Trophoblast cell (in vitro differentiated cells and primary cell): ENCODE results near the gene BLM.

Source experiments
- DNase-seq, 2 donors: peaks; one replicate each; pipeline ENCODE4 v3.0.0-alpha.2; 2016
- H2AFZ ChIP-seq: 2 replicates; pipeline ENCODE4 v1.6.1; 2013; ENCODE audit warnings: low read length, moderate library complexity, mild to moderate bottlenecking; ENCODE audit not compliant: insufficient read depth, poor library complexity
- H2AK5ac ChIP-seq: 2 replicates; pipeline ENCODE4 v1.6.1; 2013; ENCODE audit warnings: mild to moderate bottlenecking, low read length
- H2BK120ac ChIP-seq: 2 replicates; pipeline ENCODE4 v1.6.1; 2013; ENCODE audit warnings: low read length, mild to moderate bottlenecking, moderate library complexity; ENCODE audit not compliant: insufficient read depth, poor library complexity
- H2BK12ac ChIP-seq: 2 replicates; pipeline ENCODE4 v1.6.1; 2013; ENCODE audit warnings: mild to moderate bottlenecking, low read length, moderate library complexity
- H2BK5ac ChIP-seq: 2 replicates; pipeline ENCODE4 v1.6.1; 2013; ENCODE audit warnings: low read length, low read depth, moderate library complexity, mild to moderate bottlenecking; ENCODE audit not compliant: poor library complexity
- H3K14ac ChIP-seq: 2 replicates; pipeline ENCODE4 v1.6.1; 2013; ENCODE audit warnings: mild to moderate bottlenecking, low read length
- H3K18ac ChIP-seq: 2 replicates; pipeline ENCODE4 v1.6.1; 2013; ENCODE audit warnings: mild to moderate bottlenecking, low read length
- H3K23ac ChIP-seq: 2 replicates; pipeline ENCODE4 v1.6.1; 2013; ENCODE audit warnings: low read length
- H3K27ac ChIP-seq: 2 replicates; pipeline ENCODE4 v1.5.1; 2013; ENCODE audit warnings: low read depth, mild to moderate bottlenecking, inconsistent platforms, low read length, moderate library complexity
- H3K27me3 ChIP-seq: 2 replicates; pipeline ENCODE4 v1.6.1; 2013; ENCODE audit warnings: inconsistent platforms, mild to moderate bottlenecking, low read length, moderate library complexity; ENCODE audit not compliant: insufficient read depth
- H3K36me3 ChIP-seq, 2 experiments: 1 replicate in 1 of 2; 2 replicates in 1 of 2; pipeline ENCODE4 v1.6.1; 2013; ENCODE audit warnings: low read length in 2 of 2, mild to moderate bottlenecking in 2 of 2, moderate library complexity in 1 of 2; ENCODE audit not compliant: insufficient read depth in 2 of 2, control insufficient read depth in 1 of 2
- H3K4ac ChIP-seq: 2 replicates; pipeline ENCODE4 v1.6.1; 2013; ENCODE audit warnings: low read depth, mild to moderate bottlenecking, low read length, moderate library complexity
- H3K4me1 ChIP-seq, 2 experiments: 1 replicate in 1 of 2; 2 replicates in 1 of 2; pipeline ENCODE4 v1.6.1; 2013; ENCODE audit warnings: low read length in 2 of 2, mild to moderate bottlenecking in 2 of 2, moderate library complexity in 1 of 2; ENCODE audit not compliant: insufficient read depth in 2 of 2, control insufficient read depth in 1 of 2
- H3K4me2 ChIP-seq: 2 replicates; pipeline ENCODE4 v1.6.1; 2013; ENCODE audit warnings: inconsistent platforms, mild to moderate bottlenecking, low read length, moderate library complexity
- H3K4me3 ChIP-seq: 2 replicates; pipeline ENCODE4 v1.5.1; 2013; ENCODE audit warnings: mild to moderate bottlenecking, low read depth, low read length, inconsistent platforms
- H3K79me1 ChIP-seq: one replicate; pipeline ENCODE4 v1.6.1; 2013; ENCODE audit warnings: low read length
- H3K79me2 ChIP-seq: 2 replicates; pipeline ENCODE4 v1.6.1; 2013; ENCODE audit warnings: low read length, mild to moderate bottlenecking; ENCODE audit not compliant: control insufficient read depth, insufficient read depth, poor library complexity
- H3K9ac ChIP-seq: 2 replicates; pipeline ENCODE4 v1.6.1; 2013; ENCODE audit warnings: mild to moderate bottlenecking, low read length
- H3K9me3 ChIP-seq: 2 replicates; pipeline ENCODE4 v1.6.1; 2013; ENCODE audit warnings: low read depth, mild to moderate bottlenecking, control low read depth, inconsistent platforms, low read length; ENCODE audit not compliant: insufficient read depth
- H4K12ac ChIP-seq: 2 replicates; pipeline ENCODE4 v1.6.1; 2013; ENCODE audit warnings: low read depth, mild to moderate bottlenecking, low read length, moderate library complexity
- H4K8ac ChIP-seq: 2 replicates; pipeline ENCODE4 v1.6.1; 2013; ENCODE audit warnings: low read depth, mild to moderate bottlenecking, low read length, moderate library complexity
- H4K91ac ChIP-seq: one replicate; pipeline ENCODE4 v1.6.1; 2013; ENCODE audit warnings: low read depth, mild to moderate bottlenecking, low read length, moderate library complexity
- WGBS: extraction: QIAGEN DNeasy Blood & Tissue Kit; methylation state at CpG from one replicate; pipeline ENCODE4 v1.1.7; 2013; ENCODE audit warnings: missing lambda C conversion rate; ENCODE audit not compliant: insufficient read length, insufficient coverage; ENCODE audit errors: extremely low coverage; 5-methylcytosine and 5-hydroxymethylcytosine counted together

The BLM gene

GRCh38 chr15:90743407-90743806 lies 26.3 kb downstream of the BLM start:
- H4K8ac ChIP-seq, result no peak overlapping the region
- H2AK5ac ChIP-seq, result no peak overlapping the region
- no peak overlapping the region for H3K4me3 ChIP-seq
- no peak overlapping the region for H4K91ac ChIP-seq
- H3K4ac ChIP-seq, result no peak overlapping the region
- H4K12ac ChIP-seq, result no peak overlapping the region
- no peak overlapping the region for H3K14ac ChIP-seq
- H3K36me3 ChIP-seq, result no peaks in the 10 kb centered on the region
- no peak overlapping the region for H2AFZ ChIP-seq
- H3K4me1 ChIP-seq, result no peaks in the 10 kb centered on the region
- no peak overlapping the region for H3K18ac ChIP-seq
- no peaks in the 10 kb centered on the region for H3K79me1 ChIP-seq
- no peak overlapping the region for H3K27ac ChIP-seq
- no peak overlapping the region for H2BK120ac ChIP-seq
- no peak overlapping the region for H2BK5ac ChIP-seq
- H3K23ac ChIP-seq, result no peak overlapping the region
- no CpG with 5 or more reads among the region's 1 CpG for WGBS
- no peaks in the 10 kb centered on the region for H3K79me2 ChIP-seq
- no peak overlapping the region for H3K9ac ChIP-seq
- no peak overlapping the region for H3K4me2 ChIP-seq
- H3K9me3 ChIP-seq, result no peaks in the 10 kb centered on the region
- H2BK12ac ChIP-seq, result no peak overlapping the region
- H3K27me3 ChIP-seq, result no peaks in the 10 kb centered on the region
- no peak for DNase-seq

DNA sequence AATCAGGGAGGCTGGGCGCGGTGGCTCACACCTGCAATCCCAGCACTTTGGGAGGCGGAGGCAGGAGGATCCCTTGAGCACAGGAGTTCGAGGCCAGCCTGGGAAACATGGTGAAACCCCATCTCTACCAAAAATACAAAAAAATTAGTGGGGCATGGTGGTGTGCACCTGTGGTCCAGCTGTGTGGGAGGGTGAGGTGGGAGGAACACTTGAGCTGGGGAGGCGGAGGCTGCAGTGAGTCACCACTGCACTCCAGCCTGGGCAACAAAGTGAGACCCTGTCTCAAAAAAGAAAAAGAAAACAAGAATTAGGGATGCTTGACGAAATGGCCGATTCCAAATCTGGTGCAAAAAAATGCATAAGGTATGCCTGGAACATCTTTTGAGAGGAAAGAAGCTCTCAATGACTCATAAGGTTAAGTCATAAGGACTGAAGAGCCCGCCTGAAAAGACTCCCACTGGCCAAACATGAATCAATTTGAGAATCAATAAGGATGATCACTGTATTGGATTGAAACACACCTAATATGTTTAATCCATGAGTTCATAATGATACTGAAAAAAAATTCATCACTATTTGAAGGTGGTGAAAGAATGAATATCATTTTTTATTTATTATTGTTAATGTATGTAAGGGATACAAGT lies 27.7 kb downstream of the BLM start:
- Histone ChIP-seq H3K23ac (no peak overlapping the region), H3K4me1 (no peaks in the 10 kb centered on the region), H3K18ac (no peak overlapping the region), H3K36me3 (peaks cover 0 to 2% of the 10 kb centered on the region in 2 experiments), H2AK5ac (no peak overlapping the region), H3K4ac (no peak overlapping the region), H4K91ac (no peak overlapping the region), H3K9ac (no peak overlapping the region), H3K4me3 (no peak overlapping the region), H2BK5ac (no peak overlapping the region), H2BK12ac (no peak overlapping the region), H3K27me3 (no peaks in the 10 kb centered on the region), H3K9me3 (no peaks in the 10 kb centered on the region), H3K27ac (no peak overlapping the region), H2AFZ (no peak overlapping the region), H3K79me2 (no peaks in the 10 kb centered on the region), H3K4me2 (no peak overlapping the region), H4K8ac (no peak overlapping the region), H3K79me1 (no peaks in the 10 kb centered on the region), H3K14ac (no peak overlapping the region), H2BK120ac (no peak overlapping the region), H4K12ac (no peak overlapping the region)
- WGBS, result no CpG with 5 or more reads among the region's 8 CpGs
- no peak for DNase-seq

DNA sequence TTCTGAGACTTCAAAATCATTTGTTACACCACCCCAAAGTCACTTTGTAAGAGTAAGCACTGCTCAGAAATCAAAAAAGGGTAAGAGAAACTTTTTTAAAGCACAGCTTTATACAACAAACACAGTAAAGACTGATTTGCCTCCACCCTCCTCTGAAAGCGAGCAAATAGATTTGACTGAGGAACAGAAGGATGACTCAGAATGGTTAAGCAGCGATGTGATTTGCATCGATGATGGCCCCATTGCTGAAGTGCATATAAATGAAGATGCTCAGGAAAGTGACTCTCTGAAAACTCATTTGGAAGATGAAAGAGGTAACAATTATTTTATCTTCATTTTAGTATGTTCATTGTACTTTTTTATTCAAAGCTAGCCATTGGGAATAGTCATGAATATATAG lies 32.6 kb downstream of the BLM start:
- H4K12ac ChIP-seq, result no peak overlapping the region
- no peaks in the 10 kb centered on the region for H3K27me3 ChIP-seq
- H3K79me1 ChIP-seq, result no peaks in the 10 kb centered on the region

DNA sequence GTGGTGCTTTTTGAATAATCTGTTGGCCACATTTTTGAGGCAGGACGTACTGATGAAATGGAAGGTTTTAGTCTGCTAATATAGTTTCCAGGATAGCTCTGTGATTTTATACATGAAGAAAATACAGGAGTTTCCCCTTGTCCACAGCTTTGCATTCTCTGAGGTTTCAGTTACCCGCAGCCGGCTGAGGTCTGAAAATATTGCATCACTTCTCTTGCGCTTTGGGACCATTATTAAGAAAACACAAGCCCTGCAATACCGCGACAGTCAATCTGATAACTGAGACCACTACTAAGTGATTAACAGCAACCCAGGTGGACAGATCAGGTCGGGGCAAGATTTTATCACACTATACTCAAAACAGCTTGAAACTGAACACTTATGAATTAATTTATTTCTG lies 33.0 kb downstream of the BLM start:
- Histone ChIP-seq H2AK5ac (no peak overlapping the region), H3K79me2 (no peaks in the 10 kb centered on the region), H2BK120ac (no peak overlapping the region), H3K4me2 (no peak overlapping the region), H2BK5ac (no peak overlapping the region), H3K9me3 (no peaks in the 10 kb centered on the region), H2AFZ (no peak overlapping the region), H3K79me1 (no peaks in the 10 kb centered on the region), H3K9ac (no peak overlapping the region), H3K4ac (no peak overlapping the region), H3K23ac (no peak overlapping the region), H3K27me3 (no peaks in the 10 kb centered on the region), H3K14ac (no peak overlapping the region), H4K8ac (no peak overlapping the region), H4K12ac (no peak overlapping the region), H3K18ac (no peak overlapping the region), H3K4me1 (no peaks in the 10 kb centered on the region), H4K91ac (no peak overlapping the region), H3K36me3 (peaks cover 3% of the 10 kb centered on the region in 2 experiments), H3K27ac (no peak overlapping the region), H3K4me3 (no peak overlapping the region), H2BK12ac (no peak overlapping the region)
- no CpG with 5 or more reads among the region's 7 CpGs for WGBS
- DNase-seq, result peak; percentile 25 to 67

More for the DNA sequence above, 32.6 kb downstream of the BLM start:
- Histone ChIP-seq H2BK12ac (no peak overlapping the region), H2AK5ac (no peak overlapping the region), H3K27ac (no peak overlapping the region), H4K8ac (no peak overlapping the region), H2BK120ac (no peak overlapping the region), H3K36me3 (peaks cover 3% of the 10 kb centered on the region in 2 experiments), H3K79me2 (no peaks in the 10 kb centered on the region), H3K9me3 (no peaks in the 10 kb centered on the region), H3K14ac (no peak overlapping the region), H4K91ac (no peak overlapping the region), H3K18ac (no peak overlapping the region), H3K9ac (no peak overlapping the region), H3K4me1 (no peaks in the 10 kb centered on the region), H3K4me2 (no peak overlapping the region), H3K4ac (no peak overlapping the region), H3K4me3 (no peak overlapping the region), H3K23ac (no peak overlapping the region), H2BK5ac (no peak overlapping the region), H2AFZ (no peak overlapping the region)
- DNase-seq, result no peak
- WGBS, result no CpG with 5 or more reads among the region's 3 CpGs
